ENCODE data around the gene PCARE.

PCARE gene

DNA sequence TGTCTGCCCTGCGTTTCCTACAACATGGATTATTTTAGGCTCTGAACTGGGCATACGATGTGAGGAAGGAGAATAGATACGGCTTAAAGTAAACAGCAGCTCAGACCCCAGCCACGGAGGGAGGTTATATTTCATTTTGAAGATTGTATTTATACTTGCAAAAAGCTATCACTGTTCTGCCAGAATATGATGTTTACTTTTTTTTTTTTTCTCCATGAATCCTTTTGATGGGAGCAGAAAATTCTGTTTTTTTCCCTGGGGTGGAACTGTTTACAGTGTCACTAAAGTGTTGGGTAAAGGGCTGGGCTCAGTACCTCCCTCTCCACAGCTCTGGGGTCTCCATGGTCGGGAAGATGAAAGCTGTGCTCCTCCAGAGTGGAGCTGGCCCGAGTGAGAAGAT, 13.1 kb downstream of the PCARE start:
- Histone ChIP-seq H3K27ac (ENCODE audit: low read length) (no peak overlapping the region), H3K27me3 (ENCODE audit: low read depth, low read length) (no peaks in the 10 kb centered on the region), H3K36me3 (ENCODE audit: control insufficient read depth in 1 of 2, insufficient read depth in 2 of 2, low read length in 2 of 2) (no peaks in the 10 kb centered on the region), H3K4me1 (ENCODE audit: control insufficient read depth in 1 of 2, insufficient read depth in 2 of 2, low read length in 2 of 2) (peaks cover 3 to 11% of the 10 kb centered on the region in 2 donors), H3K9me3 (ENCODE audit: control insufficient read depth in 1 of 2, low read length in 2 of 2) (no peaks in the 10 kb centered on the region), H3K4me3 (ENCODE audit: low read depth in 1 of 2, low read length in 2 of 2) (no peak overlapping the region)

DNA sequence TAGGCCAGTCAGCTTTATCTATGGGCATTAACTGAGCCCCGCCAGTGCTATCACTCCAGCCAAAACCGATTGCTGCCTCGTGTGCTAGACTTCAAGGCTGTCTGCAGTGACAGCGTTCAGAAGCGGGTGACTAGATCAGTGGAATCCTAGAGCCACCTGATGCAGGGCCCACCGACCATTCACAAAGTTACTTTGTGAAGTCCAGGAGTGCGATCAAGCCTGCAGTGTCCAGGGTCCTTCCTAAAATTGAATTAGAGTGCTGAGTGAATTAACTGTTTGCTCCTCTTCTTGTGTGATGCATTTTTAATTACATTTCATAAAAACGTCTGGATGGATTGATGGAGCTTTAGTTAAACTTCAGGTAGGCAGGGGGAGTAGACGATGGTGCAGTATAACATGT, 13.9 kb downstream of the PCARE start:
- Histone ChIP-seq H3K36me3 (ENCODE audit: control insufficient read depth in 1 of 2, insufficient read depth in 2 of 2, low read length in 2 of 2) (no peaks in the 10 kb centered on the region), H3K4me3 (ENCODE audit: low read depth in 1 of 2, low read length in 2 of 2) (no peak overlapping the region), H3K9me3 (ENCODE audit: control insufficient read depth in 1 of 2, low read length in 2 of 2) (no peaks in the 10 kb centered on the region), H3K27me3 (ENCODE audit: low read depth, low read length) (no peaks in the 10 kb centered on the region), H3K27ac (ENCODE audit: low read length) (no peak overlapping the region), H3K4me1 (ENCODE audit: control insufficient read depth in 1 of 2, insufficient read depth in 2 of 2, low read length in 2 of 2) (peaks cover 3 to 11% of the 10 kb centered on the region in 2 donors)

DNA sequence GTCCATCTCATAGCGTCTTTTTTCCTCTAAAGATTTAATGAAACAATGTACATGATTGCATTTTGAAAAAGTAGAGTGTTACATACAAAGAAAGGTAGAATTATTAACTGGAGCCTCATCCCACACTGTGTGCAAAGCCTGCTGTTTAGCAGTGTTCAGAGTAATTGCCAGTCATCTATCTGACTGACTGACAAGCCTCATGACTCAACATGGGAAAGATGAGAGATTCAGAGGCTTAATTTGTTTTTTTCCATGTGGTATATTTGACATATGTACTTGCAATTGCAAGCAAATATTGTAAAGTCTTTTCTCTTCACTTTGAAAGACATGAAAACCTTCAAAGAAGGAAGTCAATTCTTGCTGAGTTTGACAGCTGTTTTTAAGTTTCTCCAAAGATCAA, 14.7 kb downstream of the PCARE start:
- no peak overlapping the region for H3K27ac ChIP-seq (ENCODE audit: low read length)
- no peaks in the 10 kb centered on the region for H3K36me3 ChIP-seq (ENCODE audit: control insufficient read depth in 1 of 2, insufficient read depth in 2 of 2, low read length in 2 of 2)
- H3K9me3 ChIP-seq (ENCODE audit: control insufficient read depth in 1 of 2, low read length in 2 of 2) = no peaks in the 10 kb centered on the region
- peaks cover 2 to 6% of the 10 kb centered on the region in 2 donors for H3K4me1 ChIP-seq (ENCODE audit: control insufficient read depth in 1 of 2, insufficient read depth in 2 of 2, low read length in 2 of 2)
- no peak overlapping the region for H3K4me3 ChIP-seq (ENCODE audit: low read depth in 1 of 2, low read length in 2 of 2)
- H3K27me3 ChIP-seq (ENCODE audit: low read depth, low read length) = no peaks in the 10 kb centered on the region

DNA sequence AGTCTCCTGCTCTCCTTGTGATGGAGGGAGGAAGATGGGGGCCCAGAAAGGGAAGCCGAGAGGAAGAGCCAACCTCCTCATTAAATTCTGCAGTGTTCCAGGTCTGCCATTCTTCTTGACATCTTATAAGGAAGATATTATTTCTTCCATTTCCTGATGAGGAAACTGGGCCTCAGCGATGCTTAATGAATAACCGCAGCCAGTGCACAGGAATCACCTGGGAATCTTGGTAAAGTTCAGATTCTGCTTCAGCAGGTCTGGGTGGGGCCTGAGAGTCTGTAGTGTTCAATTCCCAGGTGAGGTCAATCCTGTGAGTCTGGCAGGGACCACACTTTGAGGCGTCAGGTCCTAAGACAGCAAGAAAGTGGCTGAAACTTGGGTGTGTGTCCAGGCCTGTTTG, 17.3 kb downstream of the PCARE start:
- peaks cover 0 to 7% of the 10 kb centered on the region in 2 donors for H3K4me1 ChIP-seq (ENCODE audit: control insufficient read depth in 1 of 2, insufficient read depth in 2 of 2, low read length in 2 of 2)
- no peaks in the 10 kb centered on the region for H3K36me3 ChIP-seq (ENCODE audit: control insufficient read depth in 1 of 2, insufficient read depth in 2 of 2, low read length in 2 of 2)
- no peak overlapping the region for H3K27ac ChIP-seq (ENCODE audit: low read length)
- H3K4me3 ChIP-seq (ENCODE audit: low read depth in 1 of 2, low read length in 2 of 2) = no peak overlapping the region
- H3K27me3 ChIP-seq (ENCODE audit: low read depth, low read length) = no peaks in the 10 kb centered on the region
- no peaks in the 10 kb centered on the region for H3K9me3 ChIP-seq (ENCODE audit: control insufficient read depth in 1 of 2, low read length in 2 of 2)

DNA sequence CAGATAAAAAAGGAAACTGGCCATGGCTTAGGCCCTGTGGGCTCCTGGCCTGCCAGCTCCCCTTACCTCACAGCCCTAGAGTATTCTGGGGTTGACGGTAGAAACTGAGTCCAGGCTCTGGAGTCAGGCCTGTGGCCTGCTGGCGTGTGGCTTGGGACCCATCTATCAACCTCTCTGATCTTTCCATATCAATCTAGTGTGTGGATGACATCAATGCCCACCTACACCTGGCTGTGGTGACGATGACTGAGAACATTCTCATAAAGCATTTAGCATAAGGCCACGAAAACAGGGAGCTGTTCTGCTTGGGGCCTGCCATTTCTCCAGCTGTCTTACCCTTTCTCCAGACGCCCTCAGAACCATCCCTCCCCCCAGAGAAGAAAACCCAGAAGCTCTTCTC, 17.9 kb downstream of the PCARE start:
- peaks cover 0 to 7% of the 10 kb centered on the region in 2 donors for H3K4me1 ChIP-seq (ENCODE audit: control insufficient read depth in 1 of 2, insufficient read depth in 2 of 2, low read length in 2 of 2)
- H3K27ac ChIP-seq (ENCODE audit: low read length) = no peak overlapping the region
- H3K9me3 ChIP-seq (ENCODE audit: control insufficient read depth in 1 of 2, low read length in 2 of 2) = no peaks in the 10 kb centered on the region
- H3K36me3 ChIP-seq (ENCODE audit: control insufficient read depth in 1 of 2, insufficient read depth in 2 of 2, low read length in 2 of 2) = no peaks in the 10 kb centered on the region
- no peaks in the 10 kb centered on the region for H3K27me3 ChIP-seq (ENCODE audit: low read depth, low read length)
- no peak overlapping the region for H3K4me3 ChIP-seq (ENCODE audit: low read depth in 1 of 2, low read length in 2 of 2)

DNA sequence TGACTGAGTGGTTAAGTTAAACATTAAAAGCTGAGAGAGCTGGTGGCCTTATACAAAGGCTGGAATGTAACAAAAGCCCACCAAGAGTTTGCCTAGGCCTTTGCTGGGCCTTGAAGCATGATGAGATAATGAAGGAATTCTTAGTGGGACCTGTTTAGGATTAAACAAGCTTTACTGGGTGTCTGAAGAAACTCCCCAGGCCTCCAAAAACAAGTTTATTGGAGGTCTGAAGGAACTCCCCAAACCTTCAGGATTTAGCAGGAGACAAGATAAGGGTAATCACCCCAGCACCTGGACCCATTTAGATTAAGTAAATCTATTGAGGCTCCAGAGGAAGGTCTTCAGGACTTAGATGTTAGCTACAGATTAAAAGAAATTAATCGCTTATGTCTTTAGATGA, 18.7 kb downstream of the PCARE start:
- peaks cover 0 to 7% of the 10 kb centered on the region in 2 donors for H3K4me1 ChIP-seq (ENCODE audit: control insufficient read depth in 1 of 2, insufficient read depth in 2 of 2, low read length in 2 of 2)
- no peaks in the 10 kb centered on the region for H3K36me3 ChIP-seq (ENCODE audit: control insufficient read depth in 1 of 2, insufficient read depth in 2 of 2, low read length in 2 of 2)
- no peaks in the 10 kb centered on the region for H3K27me3 ChIP-seq (ENCODE audit: low read depth, low read length)
- no peak overlapping the region for H3K4me3 ChIP-seq (ENCODE audit: low read depth in 1 of 2, low read length in 2 of 2)
- no peak overlapping the region for H3K27ac ChIP-seq (ENCODE audit: low read length)
- no peaks in the 10 kb centered on the region for H3K9me3 ChIP-seq (ENCODE audit: control insufficient read depth in 1 of 2, low read length in 2 of 2)

DNA sequence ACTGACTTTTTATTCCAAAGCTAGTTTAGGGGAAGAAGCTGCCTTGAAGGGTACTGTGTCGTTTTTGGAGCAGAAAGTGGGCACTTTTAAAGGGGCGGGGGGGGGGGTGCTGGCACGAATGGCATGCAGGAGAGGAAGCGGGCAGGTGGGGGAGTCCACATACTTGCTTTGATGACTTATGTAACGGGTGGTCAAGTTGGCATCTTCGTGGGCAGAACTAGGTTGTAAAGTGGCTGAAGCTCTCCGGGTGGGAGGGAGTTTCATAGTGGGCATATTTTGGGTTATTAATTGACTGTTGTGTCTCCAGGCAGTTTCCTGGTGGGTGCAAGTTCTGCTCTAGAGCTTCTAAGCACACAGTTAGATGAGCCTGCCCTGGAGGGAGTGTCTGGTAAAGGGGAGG, 19.9 kb downstream of the PCARE start:
- no peaks in the 10 kb centered on the region for H3K36me3 ChIP-seq (ENCODE audit: control insufficient read depth in 1 of 2, insufficient read depth in 2 of 2, low read length in 2 of 2)
- H3K27ac ChIP-seq (ENCODE audit: low read length) = no peak overlapping the region
- H3K4me1 ChIP-seq (ENCODE audit: control insufficient read depth in 1 of 2, insufficient read depth in 2 of 2, low read length in 2 of 2) = peaks cover 0 to 7% of the 10 kb centered on the region in 2 donors
- no peaks in the 10 kb centered on the region for H3K27me3 ChIP-seq (ENCODE audit: low read depth, low read length)
- no peak overlapping the region for H3K4me3 ChIP-seq (ENCODE audit: low read depth in 1 of 2, low read length in 2 of 2)
- H3K9me3 ChIP-seq (ENCODE audit: control insufficient read depth in 1 of 2, low read length in 2 of 2) = no peaks in the 10 kb centered on the region

DNA sequence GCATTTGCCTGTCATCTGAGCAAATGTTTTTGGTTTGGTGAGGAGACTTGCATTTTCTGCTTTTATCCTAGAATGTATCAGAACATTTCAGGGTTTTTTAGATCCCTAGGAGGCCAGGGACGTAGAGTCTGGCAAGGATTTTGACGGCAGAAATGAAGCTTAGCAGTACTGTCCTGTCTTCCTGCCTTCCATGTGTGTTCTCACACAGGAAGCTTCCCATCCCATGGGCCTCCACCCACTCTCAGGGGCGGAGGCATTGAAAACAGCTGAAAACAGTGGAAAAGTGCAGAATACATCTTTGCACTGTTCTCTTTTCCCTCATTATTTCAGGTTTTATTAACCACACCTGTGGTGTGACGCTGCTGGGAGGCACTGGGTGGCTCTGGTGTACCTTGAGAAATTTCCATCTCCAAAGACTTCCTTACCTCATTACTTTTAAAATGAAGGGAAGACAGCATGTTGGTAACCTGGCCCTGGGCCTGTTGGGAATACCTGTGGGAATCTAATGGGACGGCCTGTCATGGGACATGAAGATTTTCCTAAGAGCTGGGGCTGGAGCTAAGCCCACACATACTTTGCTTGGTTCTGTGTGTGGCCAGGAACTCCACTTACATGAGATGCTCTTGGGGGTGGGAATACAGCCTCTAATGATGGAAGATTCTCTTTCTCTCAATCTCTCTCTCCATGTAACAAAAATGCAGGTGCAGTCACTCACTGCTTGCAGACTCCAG, 20.5 kb downstream of the PCARE start:
- no peaks in the 10 kb centered on the region for H3K9me3 ChIP-seq (ENCODE audit: control insufficient read depth in 1 of 2, low read length in 2 of 2)
- no peaks in the 10 kb centered on the region for H3K36me3 ChIP-seq (ENCODE audit: control insufficient read depth in 1 of 2, insufficient read depth in 2 of 2, low read length in 2 of 2)
- H3K4me3 ChIP-seq (ENCODE audit: low read depth in 1 of 2, low read length in 2 of 2) = no peak overlapping the region
- peaks cover 0 to 7% of the 10 kb centered on the region in 2 donors for H3K4me1 ChIP-seq (ENCODE audit: control insufficient read depth in 1 of 2, insufficient read depth in 2 of 2, low read length in 2 of 2)
- no peak overlapping the region for H3K27ac ChIP-seq (ENCODE audit: low read length)
- H3K27me3 ChIP-seq (ENCODE audit: low read depth, low read length) = no peaks in the 10 kb centered on the region

DNA sequence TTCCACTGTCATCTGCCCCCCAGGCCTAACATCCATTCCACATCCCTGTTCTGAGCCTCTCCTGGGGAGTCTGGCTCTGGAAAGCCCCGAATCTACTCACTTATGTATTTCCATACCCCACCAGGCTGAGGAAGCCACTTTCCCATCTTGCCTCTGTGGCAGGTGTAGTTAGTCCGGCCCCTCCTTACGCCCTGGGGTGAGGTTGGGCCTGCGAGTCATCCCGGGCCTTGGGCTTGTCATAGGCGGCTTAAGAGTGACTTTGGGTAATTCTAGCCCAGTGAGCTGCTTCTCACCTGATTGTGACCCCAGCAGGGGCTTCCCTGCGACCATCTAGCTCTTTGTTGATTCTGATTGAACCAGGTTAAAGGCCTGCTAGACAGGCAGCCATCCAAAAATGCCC, 21.1 kb downstream of the PCARE start:
- H3K36me3 ChIP-seq (ENCODE audit: control insufficient read depth in 1 of 2, insufficient read depth in 2 of 2, low read length in 2 of 2) = no peaks in the 10 kb centered on the region

DNA sequence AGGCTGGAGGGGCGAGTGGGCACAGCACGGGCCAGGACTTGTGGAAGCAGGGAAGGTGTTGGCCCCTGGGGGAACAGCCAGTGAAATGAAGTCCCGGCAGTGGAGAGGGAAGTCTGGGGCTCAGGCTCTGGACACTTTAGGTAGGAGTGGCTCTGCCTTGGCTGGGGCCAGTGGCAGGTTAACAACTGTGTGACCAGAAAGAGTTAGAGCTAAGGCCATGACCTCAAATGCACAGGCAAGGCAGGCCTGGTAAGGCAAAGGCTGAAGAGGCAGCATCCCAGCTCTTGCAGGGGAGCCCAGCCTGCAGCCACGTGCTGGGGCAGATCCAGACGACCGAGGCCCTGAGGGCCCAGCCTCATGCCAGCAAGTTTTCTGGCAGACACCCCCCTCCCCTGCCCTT, 21.5 kb downstream of the PCARE start:
- Histone ChIP-seq H3K36me3 (ENCODE audit: control insufficient read depth in 1 of 2, insufficient read depth in 2 of 2, low read length in 2 of 2) (no peaks in the 10 kb centered on the region), H3K27me3 (ENCODE audit: low read depth, low read length) (no peaks in the 10 kb centered on the region), H3K4me3 (ENCODE audit: low read depth in 1 of 2, low read length in 2 of 2) (no peak overlapping the region), H3K27ac (ENCODE audit: low read length) (no peak overlapping the region), H3K4me1 (ENCODE audit: control insufficient read depth in 1 of 2, insufficient read depth in 2 of 2, low read length in 2 of 2) (peaks cover 0 to 7% of the 10 kb centered on the region in 2 donors), H3K9me3 (ENCODE audit: control insufficient read depth in 1 of 2, low read length in 2 of 2) (no peaks in the 10 kb centered on the region)

More for the DNA sequence above, 21.1 kb downstream of the PCARE start:
- H3K27ac ChIP-seq (ENCODE audit: low read length) = no peak overlapping the region
- no peaks in the 10 kb centered on the region for H3K9me3 ChIP-seq (ENCODE audit: control insufficient read depth in 1 of 2, low read length in 2 of 2)
- peaks cover 0 to 7% of the 10 kb centered on the region in 2 donors for H3K4me1 ChIP-seq (ENCODE audit: control insufficient read depth in 1 of 2, insufficient read depth in 2 of 2, low read length in 2 of 2)
- no peak overlapping the region for H3K4me3 ChIP-seq (ENCODE audit: low read depth in 1 of 2, low read length in 2 of 2)
- H3K27me3 ChIP-seq (ENCODE audit: low read depth, low read length) = no peaks in the 10 kb centered on the region

DNA sequence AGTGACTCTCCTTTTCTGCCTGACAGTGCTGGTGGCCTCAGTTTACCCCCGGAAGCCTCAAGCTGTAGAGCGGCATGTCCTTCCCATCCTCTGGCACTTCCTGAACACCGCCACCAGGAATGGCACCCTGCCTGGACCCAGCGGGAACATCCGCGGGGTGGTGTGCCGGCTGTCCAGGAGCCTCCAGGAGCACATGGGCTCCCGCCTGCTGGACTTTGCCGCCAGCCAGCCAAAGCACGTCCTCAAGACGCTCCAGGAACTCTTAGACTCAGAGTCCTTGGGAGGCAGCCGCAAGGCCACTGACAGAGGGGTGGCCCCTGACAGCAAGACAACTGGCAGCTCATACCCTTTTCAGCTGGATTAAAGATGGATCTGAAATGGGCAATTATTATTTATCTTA, 22.6 kb downstream of the PCARE start:
- no peaks in the 10 kb centered on the region for H3K9me3 ChIP-seq (ENCODE audit: control insufficient read depth in 1 of 2, low read length in 2 of 2)
- H3K4me3 ChIP-seq (ENCODE audit: low read depth in 1 of 2, low read length in 2 of 2) = no peak overlapping the region
- no peaks in the 10 kb centered on the region for H3K27me3 ChIP-seq (ENCODE audit: low read depth, low read length)
- no peaks in the 10 kb centered on the region for H3K36me3 ChIP-seq (ENCODE audit: control insufficient read depth in 1 of 2, insufficient read depth in 2 of 2, low read length in 2 of 2)
- peaks cover 0 to 7% of the 10 kb centered on the region in 2 donors for H3K4me1 ChIP-seq (ENCODE audit: control insufficient read depth in 1 of 2, insufficient read depth in 2 of 2, low read length in 2 of 2)
- no peak overlapping the region for H3K27ac ChIP-seq (ENCODE audit: low read length)

DNA sequence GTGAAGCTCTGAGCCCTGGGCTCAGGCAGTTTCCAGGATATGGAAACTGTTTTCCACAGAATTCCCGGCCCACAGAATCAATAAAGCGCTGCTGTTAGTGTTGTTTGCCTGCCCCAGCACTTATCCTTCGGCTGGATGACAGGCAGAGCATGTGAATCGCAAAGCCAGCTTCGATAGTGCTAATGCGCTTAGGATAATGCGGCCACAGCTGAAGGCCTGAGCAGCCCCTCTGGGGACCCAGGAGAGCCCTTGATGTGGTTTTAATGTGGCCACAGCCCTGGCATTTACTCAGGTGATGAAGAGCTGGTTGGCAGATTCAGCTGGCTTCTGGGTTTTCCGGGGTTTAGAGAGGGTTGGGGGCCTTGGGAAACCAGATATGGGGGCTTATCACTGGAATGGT, 23.7 kb downstream of the PCARE start:
- peaks cover 0 to 7% of the 10 kb centered on the region in 2 donors for H3K4me1 ChIP-seq (ENCODE audit: control insufficient read depth in 1 of 2, insufficient read depth in 2 of 2, low read length in 2 of 2)
- H3K4me3 ChIP-seq (ENCODE audit: low read depth in 1 of 2, low read length in 2 of 2) = no peak overlapping the region
- H3K36me3 ChIP-seq (ENCODE audit: control insufficient read depth in 1 of 2, insufficient read depth in 2 of 2, low read length in 2 of 2) = no peaks in the 10 kb centered on the region
- no peaks in the 10 kb centered on the region for H3K9me3 ChIP-seq (ENCODE audit: control insufficient read depth in 1 of 2, low read length in 2 of 2)
- H3K27me3 ChIP-seq (ENCODE audit: low read depth, low read length) = no peaks in the 10 kb centered on the region
- no peak overlapping the region for H3K27ac ChIP-seq (ENCODE audit: low read length)
